HG03139 (cell line): ENCODE results near the gene SLC35D3.
"Not testable (repeated sequence)": the region's sequence is repeated elsewhere in the genome, so short reads cannot be mapped to it uniquely, and the experiment has no call there.

Source experiments
- ATAC-seq: cut with Tn5 transposase; IDR thresholded peaks from one replicate; pipeline ENCODE4 v1.9.1; 2021; ENCODE audit not compliant: unreplicated experiment

Gene SLC35D3

DNA sequence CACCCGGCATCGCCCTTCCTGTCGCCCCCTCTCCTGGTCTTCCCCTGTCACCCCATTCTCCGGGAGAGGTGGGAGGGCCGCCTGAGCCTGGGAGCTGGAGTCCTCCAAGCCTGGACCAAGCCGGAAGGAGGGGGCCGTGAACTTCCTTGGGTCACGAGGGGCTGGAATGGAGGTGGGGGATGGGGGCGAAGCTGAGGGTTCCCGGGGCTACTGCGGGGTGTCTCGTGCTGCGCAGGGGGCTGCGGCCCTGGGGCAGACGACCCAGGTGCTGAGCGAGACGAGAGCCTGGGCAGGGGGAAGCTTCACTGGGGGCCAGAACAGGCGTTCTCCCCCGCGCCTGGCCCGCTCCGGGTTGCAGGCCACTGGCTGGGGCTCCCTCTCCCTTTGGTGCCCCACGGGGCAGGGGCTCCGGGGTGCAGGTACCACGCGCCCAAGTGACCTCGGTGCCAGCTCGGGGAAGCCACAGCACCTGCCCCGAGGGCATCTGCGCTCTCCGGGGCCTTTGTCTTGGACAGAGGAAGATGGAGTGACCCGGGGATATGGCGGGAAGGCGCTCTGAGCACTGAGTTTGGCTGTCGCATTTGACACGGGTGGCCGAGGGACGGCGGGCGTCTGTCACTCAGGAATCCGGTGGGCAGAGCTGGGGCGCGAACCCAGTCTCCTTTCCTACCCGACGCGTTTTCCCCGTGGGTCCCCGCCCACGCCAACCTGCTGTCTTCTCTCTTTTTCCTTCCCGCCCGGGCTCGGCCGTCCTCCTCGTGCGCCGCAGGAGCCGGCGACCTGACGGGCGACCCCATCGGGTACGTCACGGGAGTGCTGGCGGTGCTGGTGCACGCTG is 1.2 kb downstream of the SLC35D3 start:
- no peak for ATAC-seq

DNA sequence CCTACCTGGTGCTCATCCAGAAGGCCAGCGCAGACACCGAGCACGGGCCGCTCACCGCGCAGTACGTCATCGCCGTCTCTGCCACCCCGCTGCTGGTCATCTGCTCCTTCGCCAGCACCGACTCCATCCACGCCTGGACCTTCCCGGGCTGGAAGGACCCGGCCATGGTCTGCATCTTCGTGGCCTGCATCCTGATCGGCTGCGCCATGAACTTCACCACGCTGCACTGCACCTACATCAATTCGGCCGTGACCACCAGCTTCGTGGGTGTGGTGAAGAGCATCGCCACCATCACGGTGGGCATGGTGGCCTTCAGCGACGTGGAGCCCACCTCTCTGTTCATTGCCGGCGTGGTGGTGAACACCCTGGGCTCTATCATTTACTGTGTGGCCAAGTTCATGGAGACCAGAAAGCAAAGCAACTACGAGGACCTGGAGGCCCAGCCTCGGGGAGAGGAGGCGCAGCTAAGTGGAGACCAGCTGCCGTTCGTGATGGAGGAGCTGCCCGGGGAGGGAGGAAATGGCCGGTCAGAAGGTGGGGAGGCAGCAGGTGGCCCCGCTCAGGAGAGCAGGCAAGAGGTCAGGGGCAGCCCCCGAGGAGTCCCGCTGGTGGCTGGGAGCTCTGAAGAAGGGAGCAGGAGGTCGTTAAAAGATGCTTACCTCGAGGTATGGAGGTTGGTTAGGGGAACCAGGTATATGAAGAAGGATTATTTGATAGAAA is 2.0 kb downstream of the SLC35D3 start:
- no peak for ATAC-seq

DNA sequence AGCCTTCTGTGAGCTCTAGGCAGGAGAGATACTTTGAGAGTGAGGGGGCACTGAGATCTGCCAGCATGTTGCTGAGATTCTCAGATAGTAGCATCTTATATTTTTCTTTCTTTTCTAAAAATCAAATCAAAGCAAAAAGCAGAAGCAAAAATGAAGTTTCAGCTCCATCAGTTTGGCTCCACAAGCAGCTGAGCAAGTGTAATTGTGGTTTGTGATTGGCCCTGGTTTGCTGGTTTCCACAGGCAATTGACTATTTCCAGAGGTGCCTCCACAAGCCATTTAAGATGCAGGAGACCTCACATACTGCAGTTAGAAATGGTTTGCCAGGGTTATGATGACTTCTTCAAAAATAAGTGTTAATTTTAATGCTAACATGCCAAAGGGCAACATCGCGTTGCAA is 4.3 kb downstream of the SLC35D3 start:
- ATAC-seq: no peak

- ATAC-seq: no peak
Measured at GRCh38 chr6:136927292-136927691, 5.2 kb downstream of the SLC35D3 start.

DNA sequence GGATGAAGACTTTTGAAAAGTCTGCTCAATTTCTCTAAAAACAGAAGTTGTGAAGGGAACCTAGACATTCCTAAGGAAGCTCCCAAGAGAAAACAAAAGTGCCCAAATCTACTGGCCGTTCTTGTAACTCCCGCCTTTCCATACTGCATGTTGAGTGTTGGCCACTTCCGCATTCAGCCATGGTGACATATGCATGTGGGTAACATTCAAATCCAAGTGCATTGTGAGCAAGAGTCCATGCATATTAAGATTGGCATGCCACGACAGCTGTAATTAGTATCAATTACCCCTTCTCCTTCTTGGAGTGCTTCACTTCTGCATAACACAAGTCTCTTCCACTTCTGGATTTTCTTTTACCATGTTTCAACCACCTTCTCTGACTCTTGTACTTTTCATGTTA is 8.4 kb downstream of the SLC35D3 start:
- ATAC-seq: no peak

DNA sequence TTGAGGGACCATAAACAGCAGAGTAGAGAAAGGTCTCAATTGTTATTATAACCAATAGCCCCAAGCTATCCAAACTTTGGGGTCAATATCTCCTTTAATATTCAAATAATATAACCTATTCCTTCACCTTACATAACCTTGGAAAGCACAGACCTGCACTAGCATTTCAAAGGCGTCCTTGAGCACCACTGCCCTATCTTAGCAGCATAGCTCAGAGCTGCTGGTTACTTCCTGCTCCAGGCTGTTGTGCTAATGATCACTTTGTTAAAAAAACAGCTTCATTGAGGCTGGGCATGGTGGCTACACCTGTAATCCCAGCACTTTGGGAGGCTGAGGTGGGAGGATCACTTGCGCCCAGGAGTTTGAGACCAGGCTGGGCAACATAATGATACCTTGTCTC is 10.5 kb downstream of the SLC35D3 start:
- ATAC-seq: no peak

- no peak for ATAC-seq
Measured at GRCh38 chr6:136945072-136945471, 23.0 kb downstream of the SLC35D3 start.

- ATAC-seq: no peak
Measured at GRCh38 chr6:136945711-136946121, 23.6 kb downstream of the SLC35D3 start.

DNA sequence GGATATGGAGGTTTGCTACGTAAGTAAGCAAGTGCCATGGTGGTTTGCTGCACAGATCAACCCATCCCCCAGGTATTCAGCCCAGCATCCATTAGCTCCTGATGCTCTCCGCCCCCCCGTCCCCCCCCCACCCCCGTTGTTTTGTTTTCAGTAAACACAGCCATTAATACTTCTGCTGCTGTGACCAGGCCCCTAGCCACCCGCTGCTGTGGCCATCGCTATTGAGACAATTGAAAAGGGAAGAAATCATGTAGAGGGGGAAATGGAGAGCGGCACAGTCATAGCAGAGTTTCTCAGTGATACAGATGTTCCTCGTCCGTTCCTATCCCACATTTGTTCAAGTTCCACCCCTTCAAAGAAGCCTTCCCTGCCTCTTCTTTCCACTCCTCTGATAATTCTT is 24.9 kb downstream of the SLC35D3 start:
- no peak for ATAC-seq

DNA sequence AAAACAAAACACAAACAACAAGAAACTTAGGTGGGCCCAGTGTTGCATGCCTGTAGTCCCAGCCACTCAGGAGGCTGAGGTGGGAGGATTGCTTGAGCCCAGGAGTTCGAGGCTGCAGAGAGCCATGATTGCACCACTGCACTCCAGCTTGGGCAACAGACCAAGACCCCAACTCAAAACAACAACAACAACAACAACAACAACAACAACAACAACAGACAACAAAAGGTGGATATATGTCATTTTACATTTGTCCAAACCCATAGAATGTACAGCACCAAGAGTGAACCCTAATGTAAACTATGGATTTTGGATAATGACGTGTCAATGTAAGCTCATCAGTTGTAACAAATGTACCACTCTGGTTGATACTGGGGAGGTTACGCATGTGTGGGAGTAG is 27.9 kb downstream of the SLC35D3 start:
- ATAC-seq: not testable (repeated sequence)

- ATAC-seq: no peak
Measured at GRCh38 chr6:136950436-136951126, 28.5 kb downstream of the SLC35D3 start.

GRCh38 chr6:136952714-136953260 is 30.7 kb downstream of the SLC35D3 start:
- ATAC-seq: no peak

DNA sequence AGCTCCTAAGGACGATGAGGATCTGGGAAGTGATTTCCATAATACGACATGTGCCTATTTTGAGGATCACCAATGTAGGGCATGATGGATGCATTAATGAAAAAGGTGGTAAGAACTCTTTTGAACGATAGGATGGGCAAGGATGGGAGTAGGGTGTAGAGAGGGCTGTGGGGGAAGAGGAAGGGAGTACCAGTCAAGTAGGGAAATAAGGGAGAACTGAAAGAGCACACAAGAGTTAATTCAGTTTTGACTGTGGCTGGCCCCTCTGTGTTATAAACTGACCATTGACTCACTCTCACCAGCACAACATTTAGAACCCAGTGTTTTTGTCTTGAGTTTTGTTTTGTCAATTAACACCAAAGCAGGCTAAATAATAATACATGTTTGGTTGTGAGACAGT is 33.0 kb downstream of the SLC35D3 start:
- no peak for ATAC-seq

GRCh38 chr6:136956590-136957544 is 34.8 kb downstream of the SLC35D3 start:
- no peak for ATAC-seq

DNA sequence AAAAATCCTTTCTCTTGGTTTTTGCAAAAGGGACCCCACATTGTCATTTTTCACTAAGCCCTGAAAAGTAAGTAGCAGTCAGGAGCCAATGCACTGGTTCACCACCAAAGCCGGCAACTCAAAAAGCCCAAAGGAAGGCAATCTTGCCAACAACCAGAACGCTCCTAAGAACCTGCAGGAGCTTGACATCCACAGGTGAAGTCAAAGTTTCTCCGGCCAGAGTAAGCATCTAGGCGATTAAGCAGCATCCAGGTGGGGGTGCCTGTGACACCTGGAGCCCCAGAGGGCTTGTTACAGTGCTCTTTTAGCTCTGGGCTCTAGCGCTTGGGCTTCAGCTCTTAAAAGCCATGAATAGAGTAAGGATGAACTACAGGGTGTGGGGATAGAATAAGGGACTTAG is 36.1 kb downstream of the SLC35D3 start:
- no peak for ATAC-seq

DNA sequence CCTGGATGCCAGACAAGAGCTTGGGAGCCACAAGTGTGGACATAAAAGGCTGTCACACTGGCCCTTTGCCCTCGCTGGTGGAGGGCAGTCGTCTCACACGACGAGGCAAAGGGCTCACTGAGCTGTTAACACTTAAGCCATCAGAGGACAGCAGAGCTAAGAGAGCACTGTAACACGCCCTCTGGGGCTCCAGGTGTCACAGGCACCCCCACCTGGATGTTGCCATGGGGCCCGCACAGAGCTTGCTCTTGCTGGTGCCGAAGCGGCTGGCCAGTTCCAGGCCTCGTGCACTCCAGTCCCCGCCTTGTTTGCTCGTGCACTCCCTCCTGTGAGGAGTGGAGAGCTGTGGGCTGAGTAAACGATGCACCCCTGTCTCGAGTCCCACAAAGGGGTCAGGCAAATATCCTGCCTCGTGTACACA is 37.4 kb downstream of the SLC35D3 start:
- ATAC-seq: no peak

GRCh38 chr6:136959935-136960334 is 37.8 kb downstream of the SLC35D3 start:
- ATAC-seq: not testable (repeated sequence)

GRCh38 chr6:136960781-136961180 is 38.7 kb downstream of the SLC35D3 start:
- ATAC-seq: no peak

DNA sequence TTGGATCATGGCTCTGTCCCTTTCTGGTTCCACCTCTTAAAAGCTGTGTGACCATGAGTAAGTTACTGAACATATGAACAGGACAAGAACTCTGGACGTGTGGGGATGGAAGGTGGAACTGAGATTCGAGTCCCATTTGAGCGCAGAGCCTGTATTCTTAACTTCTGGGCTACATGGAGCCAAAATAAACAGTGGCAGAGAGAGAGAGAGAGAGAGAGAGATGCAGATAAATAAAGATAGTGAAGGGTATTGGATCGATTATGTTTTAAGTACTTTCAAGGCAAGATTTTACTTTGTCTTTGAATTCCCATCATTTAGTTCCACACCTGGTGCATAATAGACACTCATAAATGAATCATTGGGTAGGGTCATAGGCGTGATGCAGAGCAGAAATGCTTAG is 39.7 kb downstream of the SLC35D3 start:
- no peak for ATAC-seq

DNA sequence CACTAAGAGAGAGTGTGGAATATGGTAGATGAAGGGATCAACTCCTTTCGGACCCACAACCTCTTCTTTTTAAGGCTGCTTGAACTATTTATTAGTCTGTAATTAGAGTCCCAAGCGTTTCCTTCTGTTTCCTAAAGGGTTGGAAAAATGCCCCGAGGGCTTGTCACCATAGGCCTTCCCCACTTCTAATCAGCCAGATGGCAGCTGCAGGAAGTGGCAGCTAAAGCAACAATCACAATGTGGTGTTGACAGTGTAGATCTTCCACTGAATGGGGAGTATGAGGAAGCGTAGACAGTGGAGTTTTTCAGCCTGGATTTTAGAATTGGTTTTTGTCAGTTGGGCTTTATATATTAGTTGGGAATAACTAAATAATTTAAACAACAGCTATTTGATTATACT is 40.6 kb downstream of the SLC35D3 start:
- no peak for ATAC-seq
